ENCODE data around the gene THOP1.

Gene THOP1

DNA sequence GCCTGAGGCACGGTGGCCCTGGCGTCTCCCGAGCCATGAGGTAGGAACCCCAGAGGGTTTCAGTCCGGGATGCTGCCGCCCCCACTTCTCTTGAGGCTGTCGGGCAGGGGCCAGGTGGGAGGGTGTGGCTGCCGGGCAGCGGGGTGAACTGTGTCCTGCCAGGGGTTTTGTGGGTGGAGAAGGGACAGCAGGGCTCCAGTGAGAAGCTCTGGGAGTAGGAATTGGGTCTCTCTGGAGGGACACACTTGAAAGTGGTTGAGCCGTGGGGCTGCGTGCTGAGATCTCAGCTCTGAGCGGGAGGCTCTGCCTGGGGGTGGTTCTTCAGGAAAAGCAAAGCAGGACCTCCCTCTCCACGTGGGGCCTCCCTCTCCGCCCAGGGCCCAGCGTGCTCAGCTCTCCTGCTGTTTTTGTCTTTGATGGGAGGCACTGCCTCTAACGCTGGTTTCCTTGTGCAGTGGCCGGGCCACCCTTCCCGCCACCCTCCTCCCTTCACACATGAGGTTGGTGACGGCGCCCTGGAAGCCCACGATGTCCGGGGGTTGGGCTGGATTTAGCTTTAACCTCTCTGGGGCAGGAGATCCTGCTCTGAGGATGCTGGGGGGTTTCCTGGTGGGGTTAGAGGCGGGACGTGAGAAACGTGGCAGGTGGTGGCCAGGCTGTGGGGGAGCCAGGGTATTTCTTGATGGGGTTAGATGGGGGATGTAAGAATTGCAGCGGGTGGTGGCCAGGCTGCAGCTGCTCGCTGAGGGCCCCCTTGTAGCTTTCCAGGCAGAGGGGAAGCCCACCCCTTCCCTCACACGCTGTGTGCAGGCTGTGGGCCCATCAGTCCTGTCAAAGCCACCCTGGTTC, 19.1 kb downstream of the THOP1 start:
- no peak for DNase-seq (ENCODE audit: low read depth)

DNA sequence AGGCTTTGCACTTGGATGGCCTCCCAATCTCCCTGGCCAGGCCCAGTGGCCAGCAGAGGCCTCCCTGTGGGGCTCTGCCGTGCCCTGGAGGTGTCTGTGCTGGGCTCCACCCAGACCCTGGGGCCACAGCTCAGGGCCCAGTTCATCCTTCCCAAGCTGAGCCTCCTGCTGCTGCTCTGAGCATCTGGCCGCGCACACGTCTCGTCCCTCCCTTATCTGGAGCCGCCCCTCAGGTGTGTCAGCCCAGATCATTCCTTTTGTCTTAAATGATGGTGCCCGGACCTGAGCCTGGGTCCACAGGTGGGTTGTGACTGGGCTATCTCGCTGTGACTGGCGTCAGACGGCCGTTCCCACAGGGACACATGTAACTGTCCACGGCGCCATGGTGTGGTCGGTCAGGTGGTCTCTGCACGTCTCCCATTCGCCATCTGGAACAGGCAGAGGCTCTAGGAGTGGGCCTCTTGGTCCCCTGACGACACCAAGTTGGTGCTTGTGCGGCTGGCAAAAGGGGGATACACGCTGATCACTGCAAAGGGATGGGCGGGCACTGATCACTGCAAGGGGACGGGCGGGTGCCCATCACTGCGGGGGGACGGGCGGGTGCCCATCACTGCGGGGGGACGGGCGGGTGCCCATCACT, 20.1 kb downstream of the THOP1 start:
- no peak for DNase-seq (ENCODE audit: low read depth)

DNA sequence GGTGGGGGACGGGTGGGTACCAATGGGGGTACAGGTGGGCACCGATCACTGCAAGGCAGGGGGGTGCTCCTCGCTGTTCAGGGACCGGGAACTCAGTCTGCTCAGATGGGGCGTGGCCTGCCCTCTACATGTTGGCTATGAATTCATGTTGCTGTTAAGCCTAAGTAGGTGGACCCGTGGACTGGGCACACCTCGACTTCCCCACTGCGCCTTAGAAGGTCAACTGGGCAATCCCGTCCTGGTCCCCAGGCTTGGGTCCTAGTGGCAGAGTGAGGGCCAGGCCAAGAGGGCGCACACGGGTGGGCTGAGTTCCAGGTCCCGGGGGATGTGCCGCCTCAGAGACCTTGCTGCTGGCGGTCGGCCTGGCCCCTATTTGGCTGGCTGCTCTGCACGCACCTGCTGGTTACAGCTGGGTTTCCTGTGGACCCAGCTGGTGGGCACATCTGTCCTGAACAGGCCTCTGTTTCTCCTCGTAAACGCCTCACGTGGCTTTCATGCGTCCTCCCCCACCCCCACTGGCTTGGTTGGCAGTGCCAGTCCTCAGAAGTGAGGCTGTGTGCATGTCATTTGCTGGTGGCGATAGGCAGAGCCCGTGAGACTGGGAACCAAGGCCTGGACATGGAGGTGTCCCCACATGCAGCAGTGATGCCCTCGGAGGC, 20.8 kb downstream of the THOP1 start:
- DNase-seq (ENCODE audit: low read depth): no peak

DNA sequence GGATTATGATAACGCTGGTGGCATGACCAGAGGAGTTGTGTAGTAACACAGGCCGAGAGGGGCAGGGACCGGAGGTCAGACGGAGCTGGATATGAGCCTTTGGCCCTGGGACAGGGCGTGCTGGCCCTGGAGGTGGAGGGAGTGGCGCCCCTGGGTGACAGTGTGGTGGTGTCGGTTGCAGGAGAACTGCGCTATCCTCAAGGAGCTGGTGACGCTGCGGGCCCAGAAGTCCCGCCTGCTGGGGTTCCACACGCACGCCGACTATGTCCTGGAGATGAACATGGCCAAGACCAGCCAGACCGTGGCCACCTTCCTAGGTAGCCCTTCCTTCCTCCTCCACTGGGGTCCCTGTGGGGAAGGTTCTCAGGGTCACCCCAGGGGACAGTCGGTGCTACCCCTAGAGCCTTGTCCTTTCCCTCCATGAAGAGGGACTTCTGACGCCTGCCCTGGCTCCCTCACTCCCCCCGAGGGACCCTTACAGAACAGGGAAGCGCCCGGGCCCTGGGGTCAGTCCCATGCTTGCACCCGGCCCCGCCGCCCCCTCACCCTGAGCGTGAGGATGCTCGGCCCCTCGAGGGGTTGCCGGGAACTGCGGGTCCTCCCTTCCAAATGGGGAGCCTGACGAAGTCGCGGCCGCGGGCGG, 21.6 kb downstream of the THOP1 start:
- no peak for DNase-seq (ENCODE audit: low read depth)

DNA sequence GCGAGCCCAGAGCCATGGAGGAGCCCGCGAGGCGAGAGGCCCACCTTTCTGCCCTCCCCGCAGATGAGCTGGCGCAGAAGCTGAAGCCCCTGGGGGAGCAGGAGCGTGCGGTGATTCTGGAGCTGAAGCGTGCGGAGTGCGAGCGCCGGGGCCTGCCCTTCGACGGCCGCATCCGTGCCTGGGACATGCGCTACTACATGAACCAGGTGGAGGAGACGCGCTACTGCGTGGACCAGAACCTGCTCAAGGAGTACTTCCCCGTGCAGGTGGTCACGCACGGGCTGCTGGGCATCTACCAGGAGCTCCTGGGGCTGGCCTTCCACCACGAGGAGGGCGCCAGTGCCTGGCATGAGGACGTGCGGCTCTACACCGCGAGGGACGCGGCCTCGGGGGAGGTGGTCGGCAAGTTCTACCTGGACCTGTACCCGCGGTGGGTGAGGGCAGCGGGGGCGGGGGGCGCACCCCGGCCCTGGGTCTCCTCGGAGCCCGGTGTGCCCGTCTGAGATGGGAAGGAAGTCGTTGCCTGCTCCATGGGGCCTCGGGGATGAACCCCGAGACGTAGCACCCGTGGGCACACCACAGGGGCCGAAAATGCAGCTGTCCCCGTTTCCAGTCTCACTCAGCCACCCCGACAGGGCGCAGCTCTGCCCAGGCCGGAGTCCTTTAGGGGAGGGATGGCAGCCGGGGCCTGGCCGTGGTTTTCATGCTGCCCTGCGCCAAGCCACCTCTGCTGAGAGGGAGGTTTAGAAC, 22.3 kb downstream of the THOP1 start:
- DNase-seq (ENCODE audit: low read depth): no peak

DNA sequence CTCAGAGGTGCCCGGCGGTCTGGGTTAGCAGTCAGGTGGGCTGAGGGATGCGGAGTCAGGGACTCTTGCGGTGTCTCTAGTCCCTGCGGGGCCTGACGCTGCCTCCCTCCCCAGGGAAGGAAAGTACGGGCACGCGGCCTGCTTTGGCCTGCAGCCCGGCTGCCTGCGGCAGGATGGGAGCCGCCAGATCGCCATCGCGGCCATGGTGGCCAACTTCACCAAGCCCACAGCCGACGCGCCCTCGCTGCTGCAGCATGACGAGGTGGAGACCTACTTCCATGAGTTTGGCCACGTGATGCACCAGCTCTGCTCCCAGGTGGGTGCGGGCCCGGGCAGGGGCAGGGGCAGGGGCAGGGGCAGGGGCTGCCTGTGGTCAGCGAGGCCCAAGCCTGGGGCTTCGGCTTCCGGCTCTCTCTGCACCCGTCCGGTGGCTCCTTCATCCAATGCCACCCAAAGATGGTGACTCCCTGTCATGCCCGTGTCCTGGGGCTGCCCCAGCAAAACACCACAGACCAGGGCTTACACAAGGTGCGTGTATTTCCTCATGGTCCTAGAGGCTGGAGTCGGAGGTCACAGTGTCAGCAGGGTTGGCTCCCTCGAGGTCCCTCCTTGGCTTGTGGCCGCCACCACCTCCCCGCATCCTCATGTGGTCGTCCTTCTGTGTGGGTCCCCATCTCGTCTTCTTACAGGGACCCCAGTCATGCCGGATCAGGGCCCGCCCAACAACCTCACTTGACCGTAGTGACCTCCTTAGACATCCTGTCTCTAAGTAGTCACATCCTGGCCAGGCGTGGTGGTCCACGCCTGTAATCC, 23.0 kb downstream of the THOP1 start:
- DNase-seq (ENCODE audit: low read depth): no peak

DNA sequence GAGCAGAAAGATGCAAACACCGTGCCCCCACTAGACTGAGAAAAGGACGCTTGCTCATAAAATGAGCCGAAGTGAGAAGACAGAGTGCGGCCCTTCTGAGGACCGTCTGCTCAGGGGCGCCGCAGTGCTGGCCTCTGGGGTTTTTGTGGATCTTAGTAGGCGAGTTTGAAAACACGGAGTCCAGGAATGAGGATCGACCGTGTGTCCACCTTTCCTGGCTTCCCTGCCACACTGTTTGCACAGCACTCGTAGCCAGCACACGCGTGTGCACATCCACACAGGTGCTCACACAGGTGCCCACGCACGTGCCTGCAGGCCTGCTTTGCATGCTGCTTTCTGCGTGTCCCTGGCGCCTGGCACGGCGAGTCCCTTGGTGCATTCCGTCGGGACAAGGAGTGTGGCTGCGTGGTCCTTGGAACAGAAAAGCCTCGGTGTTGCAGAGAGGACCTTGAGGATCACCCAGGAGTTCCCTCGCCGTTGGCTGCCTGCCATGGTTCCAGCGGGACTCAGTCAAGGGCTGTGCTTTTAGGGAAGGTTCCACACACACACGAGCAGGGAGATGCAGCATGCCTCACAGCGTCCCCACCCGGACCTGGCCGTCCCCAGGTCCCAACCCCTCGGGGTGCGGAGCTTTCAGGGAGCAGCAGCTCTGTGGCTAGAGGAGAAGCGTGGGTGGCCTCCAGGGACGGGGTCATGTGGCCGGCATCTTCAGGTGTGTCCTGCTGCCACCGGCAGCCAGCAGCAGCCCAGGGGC, 24.3 kb downstream of the THOP1 start:
- DNase-seq (ENCODE audit: low read depth): no peak

DNA sequence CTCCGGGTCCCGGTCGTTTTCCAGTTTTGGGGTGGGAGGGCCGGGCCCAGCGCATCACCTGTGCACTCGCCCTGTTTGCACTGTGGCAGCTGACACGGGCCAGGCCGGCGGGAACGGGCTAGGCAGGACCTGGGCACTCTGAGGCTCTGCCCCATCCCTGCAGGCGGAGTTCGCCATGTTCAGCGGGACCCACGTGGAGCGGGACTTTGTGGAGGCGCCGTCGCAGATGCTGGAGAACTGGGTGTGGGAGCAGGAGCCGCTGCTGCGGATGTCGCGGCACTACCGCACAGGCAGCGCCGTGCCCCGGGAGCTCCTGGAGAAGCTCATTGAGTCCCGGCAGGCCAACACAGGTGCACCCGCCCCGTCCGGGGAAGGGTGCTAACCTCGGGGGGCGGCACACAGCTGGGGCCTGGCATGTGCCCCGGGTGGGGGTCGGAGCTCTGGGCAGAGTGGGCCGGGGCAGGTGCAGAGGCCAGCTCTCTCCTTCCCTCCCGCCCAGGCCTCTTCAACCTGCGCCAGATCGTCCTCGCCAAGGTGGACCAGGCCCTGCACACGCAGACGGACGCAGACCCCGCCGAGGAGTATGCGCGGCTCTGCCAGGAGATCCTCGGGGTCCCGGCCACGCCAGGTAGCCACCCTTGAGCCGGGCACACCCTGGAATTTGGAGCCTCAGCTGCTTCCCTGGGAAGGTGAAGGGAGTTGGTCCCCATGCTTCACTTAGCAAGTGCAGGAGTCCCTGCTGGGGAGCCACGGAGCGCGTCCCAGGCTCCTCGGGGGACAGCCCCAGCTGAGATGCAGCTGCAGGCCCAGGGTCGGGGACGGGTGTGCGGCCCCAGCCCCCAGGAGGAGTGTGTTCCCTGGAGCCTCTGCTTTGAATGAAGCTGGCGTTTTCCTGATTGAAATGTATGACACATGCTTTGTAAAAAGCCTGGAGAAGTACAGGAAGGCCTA, 25.1 kb downstream of the THOP1 start:
- no peak for DNase-seq (ENCODE audit: low read depth)

DNA sequence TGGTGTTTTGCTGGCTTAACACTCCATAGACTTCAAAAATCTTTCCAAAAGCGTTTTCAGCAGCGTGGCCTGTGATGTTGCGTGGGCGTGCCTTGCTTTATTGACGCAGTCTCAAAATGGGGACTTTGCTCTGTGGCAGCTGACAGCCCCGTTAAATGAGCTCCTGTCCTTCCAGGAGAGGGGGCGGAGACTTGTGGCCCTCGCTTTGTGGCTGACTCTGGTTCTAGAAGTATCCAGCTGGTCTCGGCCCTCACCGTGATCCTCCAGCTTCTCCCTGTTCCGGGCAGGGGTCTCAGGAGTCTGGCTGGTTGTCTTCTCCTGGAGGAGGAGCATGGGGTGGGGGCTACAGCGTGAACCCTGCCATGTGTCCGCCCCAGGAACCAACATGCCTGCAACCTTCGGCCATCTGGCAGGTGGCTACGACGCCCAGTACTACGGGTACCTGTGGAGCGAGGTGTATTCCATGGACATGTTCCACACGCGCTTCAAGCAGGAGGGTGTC, 26.0 kb downstream of the THOP1 start:
- no peak for DNase-seq (ENCODE audit: low read depth)

DNA sequence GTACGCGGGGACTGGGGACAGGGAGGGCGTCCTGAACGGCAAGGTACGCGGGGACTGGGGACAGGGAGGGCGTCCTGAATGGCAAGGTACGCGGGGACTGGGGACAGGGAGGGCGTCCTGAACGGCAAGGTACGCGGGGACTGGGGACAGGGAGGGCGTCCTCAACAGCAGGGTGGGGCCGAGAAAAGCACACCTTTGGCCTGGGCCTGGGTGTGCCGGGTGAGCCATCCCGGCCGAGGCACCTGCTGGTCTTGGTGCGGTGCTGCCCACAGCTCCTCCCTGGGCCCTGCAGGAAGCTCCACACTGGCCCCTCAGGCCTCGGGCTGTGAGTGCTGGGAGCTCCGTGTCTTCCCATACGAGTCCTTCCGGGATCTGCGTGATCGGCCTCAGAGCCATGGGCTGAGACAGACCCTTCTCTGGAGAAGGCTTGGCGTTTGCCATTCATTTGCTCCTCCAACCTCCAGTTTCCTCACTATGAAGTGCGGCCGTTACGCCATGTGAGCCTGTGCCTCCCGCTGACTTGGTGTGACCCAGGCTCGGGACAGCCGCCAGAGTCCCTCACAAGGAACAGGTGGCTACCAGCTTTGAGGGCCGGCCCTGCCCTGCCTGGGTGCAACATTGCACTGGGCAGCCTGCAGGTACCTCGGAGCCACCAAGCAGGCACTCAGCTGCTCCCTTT, 26.6 kb downstream of the THOP1 start:
- no peak for DNase-seq (ENCODE audit: low read depth)

DNA sequence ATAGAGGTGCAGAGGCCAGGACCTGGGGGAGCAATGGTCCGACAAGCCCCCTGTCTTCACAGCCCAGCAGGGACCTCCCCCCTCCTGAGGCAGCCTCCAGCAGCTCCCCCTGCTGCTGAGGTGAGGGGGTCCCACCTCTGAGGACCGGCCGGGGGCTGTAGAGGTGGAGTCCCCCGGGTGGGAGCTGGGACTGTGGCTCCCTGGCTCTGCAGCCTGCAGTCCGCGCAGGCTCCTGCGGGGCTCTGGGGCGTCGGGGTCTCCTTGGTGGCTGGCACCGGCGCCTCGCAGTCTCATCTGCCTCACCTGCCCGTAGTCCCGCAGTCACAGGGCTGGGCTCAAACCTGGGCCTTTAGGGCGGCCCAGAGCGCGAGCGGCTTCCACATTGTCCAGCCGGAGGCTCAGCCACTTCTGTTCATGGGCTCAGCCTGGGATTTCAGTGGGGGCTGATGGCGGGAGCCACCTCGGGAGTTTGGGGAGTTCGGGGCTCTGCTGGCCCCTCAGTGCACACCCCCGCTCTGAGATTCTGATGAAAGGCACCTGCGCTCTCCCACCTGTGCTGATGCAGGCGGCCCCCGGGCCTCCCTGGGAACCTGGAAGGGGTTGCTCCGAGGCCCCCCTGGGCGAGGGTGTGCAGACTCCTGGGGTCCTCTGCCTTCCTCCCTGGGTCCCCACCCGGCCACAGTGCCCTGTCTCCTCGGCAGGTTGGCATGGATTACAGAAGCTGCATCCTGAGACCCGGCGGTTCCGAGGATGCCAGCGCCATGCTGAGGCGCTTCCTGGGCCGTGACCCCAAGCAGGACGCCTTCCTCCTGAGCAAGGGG, 27.3 kb downstream of the THOP1 start:
- no peak for DNase-seq (ENCODE audit: low read depth)

DNA sequence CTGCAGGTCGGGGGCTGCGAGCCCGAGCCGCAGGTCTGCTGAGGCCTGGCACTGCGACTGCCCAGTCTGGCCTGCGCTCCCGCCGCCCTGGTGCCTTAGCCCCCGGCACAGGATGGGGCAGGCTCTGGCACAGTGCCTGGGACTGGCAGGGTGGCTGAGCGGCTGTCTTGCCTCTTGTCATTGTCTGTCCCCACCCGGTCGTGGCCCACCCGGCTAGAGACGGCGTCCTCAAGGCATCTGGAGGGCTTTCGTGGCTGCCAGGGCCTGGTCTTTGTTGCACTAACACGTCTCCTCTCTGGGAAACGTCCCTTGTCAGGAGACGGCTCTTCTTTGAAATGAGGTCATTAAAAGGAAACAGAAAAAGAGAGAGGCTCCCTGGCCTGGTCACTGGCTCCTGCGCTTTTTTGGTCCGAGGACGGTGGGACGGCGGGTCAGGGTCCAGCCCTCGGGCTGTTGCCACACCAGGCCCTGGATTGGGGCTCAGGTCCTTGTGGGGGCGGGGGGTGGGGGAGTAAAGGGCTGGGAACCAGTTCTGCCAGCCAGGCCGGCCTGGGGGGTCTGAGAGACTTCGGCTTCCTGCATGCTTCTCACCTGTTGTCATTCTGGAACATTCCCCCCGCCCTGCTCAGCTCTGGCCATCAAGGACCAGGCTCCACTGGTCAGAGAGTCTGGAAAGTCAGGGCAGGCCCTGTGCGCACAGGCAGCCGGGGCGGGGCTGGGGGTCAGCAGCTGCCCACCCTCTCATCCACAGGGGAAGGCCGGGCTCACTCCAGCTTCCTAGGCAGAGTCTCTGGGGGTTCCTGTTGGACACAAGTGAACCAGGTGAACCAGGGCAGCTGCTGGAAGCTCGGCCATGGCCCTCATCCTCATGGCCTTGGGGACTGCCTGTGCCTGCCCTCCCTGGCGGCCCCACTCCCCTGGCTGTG, 28.2 kb downstream of the THOP1 start:
- no peak for DNase-seq (ENCODE audit: low read depth)

DNA sequence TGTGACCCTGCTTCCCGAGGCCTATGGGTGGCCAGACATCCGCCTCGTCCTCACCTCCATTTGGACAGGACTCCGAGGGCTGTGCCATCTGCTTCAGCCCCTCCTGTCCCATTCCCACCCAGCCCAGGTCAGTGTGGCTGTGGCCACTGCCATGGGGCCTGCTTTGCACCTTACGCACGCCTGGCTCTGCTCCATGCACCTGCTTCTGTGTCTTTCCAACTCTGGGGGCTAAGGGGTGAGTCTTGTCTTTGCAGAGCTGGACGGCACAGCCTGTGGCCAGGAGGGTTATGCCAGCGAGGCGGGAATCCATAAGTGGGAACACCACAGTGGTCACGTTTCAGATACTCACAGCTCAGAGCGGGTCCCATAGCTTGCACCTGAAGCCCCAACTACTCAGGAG, 29.1 kb downstream of the THOP1 start:
- no peak for DNase-seq (ENCODE audit: low read depth)

DNA sequence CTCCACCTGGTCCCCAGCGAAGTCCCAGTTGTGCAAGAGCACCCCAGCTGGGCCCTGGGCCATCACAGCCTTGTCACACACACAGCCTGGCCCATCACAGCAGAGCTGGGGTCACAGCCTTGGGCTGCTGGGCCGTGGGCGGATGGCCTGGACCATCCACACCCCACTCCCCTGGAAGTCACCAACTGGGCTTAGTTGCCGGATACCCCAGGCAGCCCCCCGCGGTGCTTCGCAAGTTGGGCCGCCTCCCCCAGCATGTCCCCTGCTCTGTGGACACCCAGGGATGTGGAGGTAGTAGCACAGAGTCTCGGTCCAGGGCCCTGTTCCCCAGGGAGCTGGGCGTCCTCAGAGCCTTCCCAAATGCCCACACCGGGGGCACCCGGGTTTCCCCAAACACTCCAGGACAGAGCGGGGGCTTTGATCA, 29.9 kb downstream of the THOP1 start:
- no peak for DNase-seq (ENCODE audit: low read depth)

DNA sequence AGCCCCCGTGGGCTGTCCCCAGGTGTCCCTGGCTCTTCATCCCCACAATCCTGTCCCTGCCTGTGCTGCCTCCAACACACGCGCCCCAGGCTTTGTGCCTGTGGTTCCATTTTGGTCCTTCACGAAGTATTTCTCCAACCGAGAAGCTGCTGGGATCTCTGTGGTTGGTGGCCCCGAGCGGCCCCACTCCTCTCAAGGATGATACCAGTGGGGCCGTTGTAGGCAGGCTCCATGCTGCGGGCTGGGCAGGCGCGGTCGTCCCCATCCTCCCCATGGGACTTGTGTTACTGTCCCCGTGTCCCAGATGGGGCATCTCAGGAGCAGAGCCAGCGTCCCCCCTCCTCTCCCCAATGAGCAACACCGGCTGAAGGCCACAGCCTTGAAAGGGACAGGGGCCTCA, 30.6 kb downstream of the THOP1 start:
- no peak for DNase-seq (ENCODE audit: low read depth)

DNA sequence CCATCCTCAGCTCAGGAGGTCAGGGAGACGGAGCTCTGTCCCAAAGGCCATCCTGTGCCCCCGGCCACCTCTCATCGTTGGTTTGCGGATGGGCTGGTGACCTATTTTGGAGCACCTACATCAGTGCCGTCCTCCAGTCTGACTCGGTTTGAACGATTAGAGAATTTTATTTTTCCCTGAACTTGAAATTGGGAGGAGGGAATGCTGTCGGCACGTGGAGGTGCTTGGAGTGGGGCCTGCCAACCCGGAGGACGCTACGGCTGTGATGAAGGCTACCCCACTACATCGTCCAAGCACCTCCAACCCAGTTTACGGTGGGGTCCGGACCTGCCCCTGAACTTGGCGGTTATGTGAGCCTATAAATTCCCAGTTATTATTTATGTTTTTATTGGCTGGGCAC, 31.3 kb downstream of the THOP1 start:
- no peak for DNase-seq (ENCODE audit: low read depth)

Data from HS-27A (cell line).